Activated CD4-positive, alpha-beta T cell treated with anti-CD3 and anti-CD28 coated beads for 24 hours (primary cell): ENCODE data around the gene PRKN.
"Not testable (repeated sequence)": the region's sequence is repeated elsewhere in the genome, so short reads cannot be mapped to it uniquely, and the experiment has no call there.

Experiments used
- DNase-seq, 2 donors: peaks; one replicate each; pipeline ENCODE4 v3.0.0-alpha.2; 2020; ENCODE audit warnings: low read depth in 2 of 2

PRKN gene

DNA sequence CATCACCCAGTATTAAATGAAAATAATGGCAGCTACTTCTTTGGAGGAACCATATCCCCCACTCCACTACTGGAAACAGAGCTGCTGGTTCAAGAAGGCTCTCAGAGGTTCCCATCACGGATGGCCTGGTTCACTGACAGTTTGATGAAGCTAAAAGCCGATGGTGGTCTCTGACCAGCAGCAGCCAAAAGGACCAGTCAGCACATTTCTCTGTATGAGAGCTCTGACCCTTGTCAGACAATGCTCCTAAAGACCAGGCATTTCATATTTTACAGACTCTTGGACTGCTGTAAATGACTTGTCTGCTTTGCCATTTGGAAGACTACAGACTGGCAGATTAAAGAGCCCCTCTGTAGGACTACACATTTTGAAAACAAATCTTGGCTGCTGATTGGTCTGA, 16.6 kb downstream of the PRKN start:
- no peak for DNase-seq

DNA sequence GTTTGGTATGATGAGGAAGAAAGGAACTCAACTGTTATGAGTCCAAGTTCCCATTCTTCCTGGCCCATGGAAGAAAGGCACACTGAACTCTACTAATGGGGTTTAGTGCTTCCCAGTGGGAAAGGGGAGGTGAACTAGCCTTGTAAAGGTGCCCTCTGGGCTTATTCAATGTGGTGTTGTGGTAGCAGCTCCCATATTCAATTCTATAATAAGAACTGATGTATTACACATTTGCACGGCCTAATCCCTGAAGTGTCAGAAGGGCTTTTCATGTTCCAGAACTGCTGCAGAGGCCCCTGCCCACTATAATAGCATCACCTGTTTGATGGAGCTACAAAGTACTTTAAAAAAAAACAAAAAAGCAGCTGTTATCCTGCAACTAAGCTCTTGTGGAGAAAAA, 17.1 kb downstream of the PRKN start:
- DNase-seq, result no peak

DNA sequence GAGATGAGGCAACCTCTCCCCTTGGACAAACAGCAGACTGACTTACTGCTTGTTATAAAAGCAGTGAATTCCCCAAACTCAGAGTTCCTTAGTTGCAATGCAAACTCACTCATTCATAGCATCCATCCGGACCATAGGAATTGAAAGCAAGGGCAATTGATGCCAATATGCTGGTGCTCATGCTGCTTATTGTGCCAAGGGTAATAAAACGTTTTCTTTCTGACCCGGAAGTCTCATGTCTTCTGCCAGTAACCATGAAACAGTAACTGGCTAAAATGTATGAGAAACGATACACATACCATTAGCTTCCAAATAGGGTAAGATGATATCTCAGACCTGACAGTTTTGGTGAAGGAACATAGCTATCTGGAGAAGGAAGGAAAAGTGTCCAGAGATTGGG, 18.1 kb downstream of the PRKN start:
- DNase-seq, result no peak

GRCh38 chr6:162708971-162709370, 18.6 kb downstream of the PRKN start:
- DNase-seq, result no peak

DNA sequence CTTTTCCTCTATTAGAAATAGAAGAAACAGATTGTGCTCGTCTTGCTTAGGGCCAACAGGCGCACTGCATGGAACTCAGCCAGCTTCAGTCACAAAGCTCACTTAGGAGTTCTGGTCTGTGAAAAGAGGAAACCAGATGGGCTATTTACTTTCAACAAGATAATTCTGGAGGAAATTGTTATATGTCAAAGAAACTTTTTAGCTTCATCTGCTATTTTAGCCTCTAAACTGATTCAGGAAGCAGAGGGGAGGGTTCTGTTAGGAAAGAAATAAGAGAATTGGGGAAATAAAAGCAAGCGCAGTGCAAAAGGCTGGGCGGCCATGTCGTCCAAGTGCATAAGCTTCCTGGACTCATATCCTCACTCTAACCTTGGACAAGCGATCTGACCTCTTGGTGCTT, 21.3 kb downstream of the PRKN start:
- DNase-seq, result no peak

- DNase-seq, result no peak
These were observed 21.8 kb downstream of the PRKN start for GRCh38 chr6:162705736-162706135.

DNA sequence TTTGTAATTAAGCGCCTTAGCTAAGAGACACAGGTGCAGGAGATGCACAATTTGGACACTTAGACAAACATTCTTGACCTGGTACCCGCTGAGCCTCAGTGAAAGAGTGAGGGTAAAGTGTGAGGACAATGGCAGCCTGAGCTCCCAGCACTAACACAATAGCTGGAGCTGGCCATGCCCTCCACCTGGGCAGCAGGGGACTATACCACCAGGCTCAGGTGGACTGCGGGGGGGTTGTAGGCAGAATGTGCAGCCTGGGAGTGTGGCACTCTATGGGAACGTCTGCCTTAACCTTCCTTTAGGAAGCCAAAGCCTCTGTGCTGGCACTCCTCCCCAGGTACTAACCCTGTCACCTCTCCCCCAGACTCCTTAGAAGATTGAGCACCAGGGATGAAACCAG, 23.6 kb downstream of the PRKN start:
- no peak for DNase-seq

DNA sequence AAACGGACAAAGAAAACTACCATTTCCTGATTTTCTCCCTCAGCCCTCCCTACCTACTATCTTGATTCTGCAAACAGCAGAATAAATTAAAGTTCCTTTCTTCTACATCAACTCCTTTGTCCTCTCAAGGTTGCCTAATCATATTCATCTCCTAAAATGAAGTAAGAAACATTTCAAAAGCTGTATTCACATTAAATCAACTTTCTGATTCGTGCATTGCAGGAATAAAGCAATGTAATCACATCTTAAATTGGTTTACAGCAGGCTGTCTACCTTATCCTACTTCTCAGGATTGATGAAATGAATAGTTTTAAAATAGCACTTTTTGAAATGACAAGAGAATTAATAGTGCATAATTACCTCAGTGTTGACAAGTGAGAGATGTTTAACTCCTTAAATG, 25.1 kb downstream of the PRKN start:
- no peak for DNase-seq

GRCh38 chr6:162701551-162701950, 26.0 kb downstream of the PRKN start:
- no peak for DNase-seq

DNA sequence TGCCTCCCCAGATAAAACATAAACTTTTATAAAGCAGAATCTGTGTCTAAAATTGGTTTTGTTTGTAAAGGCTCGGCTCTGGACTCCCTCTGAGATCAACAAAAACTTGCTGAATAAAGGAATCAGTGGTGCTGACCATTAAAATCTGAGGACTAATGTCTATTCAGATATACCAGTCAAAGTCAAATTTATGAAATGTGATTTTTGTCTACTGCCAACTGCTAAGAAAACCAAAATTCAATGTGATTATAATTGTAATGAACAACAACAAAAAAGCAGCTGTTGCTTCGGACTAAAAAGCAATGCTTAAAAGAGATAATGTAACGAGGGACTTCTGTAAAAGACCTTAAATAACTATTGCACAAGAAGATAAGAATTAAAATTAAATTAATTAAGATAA, 26.6 kb downstream of the PRKN start:
- no peak for DNase-seq

DNA sequence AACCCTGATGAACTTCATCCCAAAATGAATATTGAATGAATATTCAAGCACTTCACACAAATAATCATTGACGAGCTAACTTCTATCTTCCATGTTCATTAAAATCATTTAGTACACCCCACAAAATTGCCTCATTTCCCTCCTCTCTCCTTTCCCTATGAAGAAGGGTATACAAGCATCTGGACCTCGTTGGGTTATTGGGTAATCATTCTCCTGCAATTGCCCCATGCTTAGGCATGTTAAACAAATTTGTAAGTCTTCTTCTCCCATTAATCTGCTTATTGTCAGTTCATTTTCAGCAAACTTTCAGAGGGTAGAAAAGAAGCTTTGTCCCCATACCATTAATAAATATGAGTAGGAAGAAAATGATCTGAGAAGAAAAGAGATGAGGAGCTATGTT, 27.6 kb downstream of the PRKN start:
- DNase-seq, result no peak

DNA sequence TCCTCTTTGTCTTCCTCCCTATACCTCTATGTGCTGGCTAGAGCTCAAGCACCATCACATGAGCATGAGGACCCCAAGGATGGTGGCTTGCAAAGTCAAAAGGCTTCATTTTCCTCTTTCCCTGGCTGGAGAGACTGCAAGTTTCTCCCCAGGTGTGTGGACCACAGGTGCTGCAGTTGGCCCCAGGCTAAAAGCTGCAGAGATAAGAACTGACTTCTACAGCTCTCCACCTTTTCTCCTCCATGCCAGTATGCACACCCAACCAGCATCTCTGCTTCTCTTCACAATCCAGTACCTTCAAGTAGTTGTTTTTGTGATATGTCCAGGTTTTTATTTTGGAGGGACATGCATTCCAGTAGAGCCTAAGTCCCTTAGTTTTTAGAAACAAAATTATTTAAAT, 29.1 kb downstream of the PRKN start:
- DNase-seq, result no peak

DNA sequence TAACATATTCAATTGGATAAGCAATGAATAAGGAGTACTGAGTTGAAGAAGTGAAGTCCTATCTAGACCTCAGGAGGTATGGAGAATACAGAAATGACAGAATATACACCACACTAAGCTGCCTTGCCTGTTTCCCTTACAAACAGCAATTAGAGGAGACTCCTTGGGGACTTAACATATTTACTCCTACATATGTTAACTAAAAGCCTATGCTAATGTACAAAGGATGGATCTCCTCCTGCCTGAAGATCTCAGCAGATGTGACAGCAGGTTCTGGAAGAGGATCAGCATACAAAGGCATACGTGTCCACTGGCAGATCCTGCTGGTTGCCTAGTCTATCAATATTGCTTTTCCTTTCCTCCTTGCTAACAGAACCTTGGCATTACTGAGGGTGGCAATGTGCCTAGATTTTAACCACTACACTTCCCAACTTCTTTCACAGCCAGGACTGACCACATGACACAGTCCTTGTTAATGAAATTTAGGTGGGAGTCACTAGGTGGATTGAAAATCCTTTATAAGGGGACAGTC, 29.6 kb downstream of the PRKN start:
- DNase-seq, result no peak

GRCh38 chr6:162690158-162690557, 37.4 kb downstream of the PRKN start:
- DNase-seq, result no peak

DNA sequence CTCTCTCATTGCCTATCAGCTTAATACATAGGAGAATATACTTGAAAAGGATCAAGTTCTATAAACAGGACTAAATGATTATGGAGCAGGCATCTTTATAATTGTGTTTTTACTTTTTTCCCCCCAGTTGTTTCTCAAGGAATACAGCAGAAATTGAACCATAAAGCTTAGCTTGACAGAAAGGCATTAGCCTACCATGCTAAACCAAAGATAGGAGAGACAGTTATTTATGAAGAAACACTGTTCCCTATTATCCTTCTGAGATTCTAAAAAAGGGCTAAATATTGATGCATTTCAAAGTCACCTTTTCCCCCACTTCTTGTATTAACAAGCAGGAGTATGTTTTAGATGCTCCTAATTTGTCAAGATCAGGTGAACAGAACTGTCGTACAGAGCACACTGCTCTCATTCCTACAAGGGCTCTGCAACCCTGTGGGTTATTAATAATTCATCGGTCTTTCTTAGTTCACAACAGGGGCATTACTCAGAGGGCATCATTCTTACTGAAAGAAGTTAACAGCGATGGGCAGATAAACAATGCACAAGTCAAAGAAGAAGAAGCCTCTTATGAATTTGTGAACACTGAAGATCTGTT, 38.7 kb downstream of the PRKN start:
- no peak for DNase-seq

- no peak for DNase-seq
These were observed 42.0 kb downstream of the PRKN start for GRCh38 chr6:162685586-162685985.

GRCh38 chr6:162684961-162685360, 42.6 kb downstream of the PRKN start:
- no peak for DNase-seq

DNA sequence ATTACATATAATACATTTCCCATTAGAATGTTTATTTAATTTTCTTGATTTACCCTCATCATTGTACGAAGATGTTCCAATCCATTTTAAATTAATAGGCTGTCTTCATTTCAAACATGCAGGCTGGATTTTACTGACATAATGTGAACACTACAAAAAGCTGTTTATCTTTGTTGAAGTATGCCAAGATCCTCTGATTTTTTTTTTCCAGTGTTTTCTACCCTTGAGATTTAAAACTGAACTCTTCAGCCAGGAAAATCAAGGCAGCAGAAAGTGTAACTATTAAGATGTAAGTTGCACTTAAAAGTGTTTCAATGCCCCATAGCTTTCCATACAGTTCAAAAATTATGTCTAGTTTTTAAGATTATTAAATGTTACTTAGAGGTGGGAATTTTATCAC, 43.5 kb downstream of the PRKN start:
- no peak for DNase-seq

DNA sequence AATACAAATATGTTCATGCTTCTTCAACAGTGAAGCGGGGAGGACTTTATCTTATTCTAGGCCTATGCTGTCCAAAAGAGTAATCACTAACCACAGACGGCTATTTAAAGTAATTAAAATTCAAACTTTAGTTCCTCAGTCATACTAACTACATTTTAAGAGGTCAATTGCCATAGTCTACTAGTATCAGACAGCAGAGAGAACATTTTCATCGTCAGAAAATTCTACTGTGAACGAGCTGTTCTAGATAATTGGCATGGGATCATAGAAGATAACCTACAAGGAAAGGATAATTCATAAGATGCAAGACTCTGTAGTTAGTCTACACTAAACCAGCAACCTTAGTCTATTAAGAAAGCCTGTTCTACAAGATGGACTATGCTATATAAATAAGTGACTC, 44.4 kb downstream of the PRKN start:
- DNase-seq, result no peak

DNA sequence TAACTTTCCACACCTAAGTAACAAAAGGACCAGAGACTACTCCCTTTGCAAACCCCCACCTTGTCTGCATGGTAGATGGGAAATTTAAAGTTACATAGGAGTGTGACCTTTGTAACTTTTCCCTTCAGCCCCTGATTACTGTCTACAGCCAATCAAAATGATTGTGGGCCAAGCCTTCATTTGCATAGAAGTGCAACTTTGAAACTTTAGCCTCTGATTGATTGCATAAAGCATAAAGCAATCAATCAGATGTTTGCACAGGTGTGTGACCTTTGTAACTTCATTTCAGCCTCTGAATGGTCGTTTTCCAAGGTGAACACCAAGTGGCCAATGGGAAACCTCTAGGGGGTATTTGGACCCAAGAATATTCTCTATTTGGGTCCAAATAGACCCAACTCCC, 46.1 kb downstream of the PRKN start:
- DNase-seq, result no peak

GRCh38 chr6:162680871-162681270, 46.7 kb downstream of the PRKN start:
- DNase-seq, result no peak

GRCh38 chr6:162680367-162680766, 47.2 kb downstream of the PRKN start:
- DNase-seq, result no peak

DNA sequence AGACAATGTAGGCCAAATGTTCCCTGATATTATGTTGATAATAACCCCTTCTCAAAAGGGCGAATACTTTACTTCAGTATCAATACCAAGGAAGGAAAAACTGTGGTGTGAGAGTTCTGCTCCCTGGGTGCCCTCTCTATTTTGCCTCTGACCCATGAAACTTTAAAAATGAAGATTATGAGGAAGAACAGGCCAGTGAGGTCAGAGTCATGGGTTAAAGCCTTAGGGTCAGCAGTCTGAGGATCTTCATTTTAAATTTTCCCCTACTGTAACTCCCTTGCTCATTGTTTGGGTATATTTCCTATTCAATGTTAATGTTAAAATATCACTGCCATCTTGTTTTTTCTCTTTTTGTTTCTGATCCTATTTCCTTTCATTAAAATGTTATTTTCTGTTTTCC, 47.9 kb downstream of the PRKN start:
- no peak for DNase-seq

- not testable (repeated sequence) for DNase-seq
These were observed 48.7 kb downstream of the PRKN start for GRCh38 chr6:162678896-162679295.
